ENCODE results near the gene COL25A1.
"Not testable (repeated sequence)": the region's sequence is repeated elsewhere in the genome, so short reads cannot be mapped to it uniquely, and the experiment has no call there.

The COL25A1 gene

DNA sequence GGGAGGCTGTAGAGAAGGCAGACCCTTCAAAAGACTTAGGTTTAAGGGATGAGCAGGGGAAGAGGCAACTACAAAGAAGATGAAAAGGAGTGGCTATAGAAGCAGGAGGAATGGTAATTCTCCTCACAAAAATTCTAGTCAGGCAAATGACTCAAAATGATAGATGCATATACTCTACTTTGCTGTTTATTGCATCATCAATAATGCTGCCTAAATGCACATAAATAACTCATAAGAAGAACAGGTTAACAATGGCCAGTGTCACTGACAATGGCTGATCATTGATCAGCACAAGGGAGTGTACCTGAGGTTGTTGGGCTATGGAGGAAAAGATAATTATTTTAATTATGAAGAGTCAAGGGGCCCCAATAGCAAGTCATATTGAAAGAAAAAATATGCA is 354.9 kb downstream of the COL25A1 start:
- Mint-ChIP-seq H3K9me3 (no peaks in the 10 kb centered on the region), H3K4me1 (no peaks in the 10 kb centered on the region), H3K36me3 (no peaks in the 10 kb centered on the region), H3K27me3 (no peaks in the 10 kb centered on the region), H3K27ac (no peak overlapping the region), H3K4me3 (no peak overlapping the region)
- ATAC-seq (replicated peaks) (no peak), DNase-seq (no peak)

DNA sequence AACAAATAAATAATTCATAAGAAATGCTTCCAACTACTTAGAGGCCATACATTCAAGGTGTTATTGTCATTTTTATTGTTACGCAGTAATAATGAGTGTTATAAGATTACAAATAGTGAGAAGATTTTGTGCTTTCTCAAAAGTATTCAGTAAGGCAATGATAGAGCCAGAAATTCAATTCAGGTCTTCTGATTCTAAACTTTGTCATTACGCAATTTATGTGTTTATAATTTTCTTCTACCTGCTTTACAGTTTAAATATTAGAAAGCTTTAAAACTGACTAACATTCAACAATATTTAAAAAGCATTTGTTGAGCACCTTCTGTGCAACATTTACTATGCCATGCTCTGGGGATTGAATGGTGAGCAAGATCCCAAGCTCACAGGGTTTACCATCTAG is 356.2 kb downstream of the COL25A1 start:
- H3K27me3 Mint-ChIP-seq: no peaks in the 10 kb centered on the region
- no peaks in the 10 kb centered on the region for H3K36me3 Mint-ChIP-seq
- no peak for DNase-seq
- H3K9me3 Mint-ChIP-seq: no peaks in the 10 kb centered on the region
- no peak overlapping the region for H3K27ac Mint-ChIP-seq
- no peak overlapping the region for H3K4me3 Mint-ChIP-seq
- ATAC-seq (replicated peaks): no peak
- no peaks in the 10 kb centered on the region for H3K4me1 Mint-ChIP-seq

DNA sequence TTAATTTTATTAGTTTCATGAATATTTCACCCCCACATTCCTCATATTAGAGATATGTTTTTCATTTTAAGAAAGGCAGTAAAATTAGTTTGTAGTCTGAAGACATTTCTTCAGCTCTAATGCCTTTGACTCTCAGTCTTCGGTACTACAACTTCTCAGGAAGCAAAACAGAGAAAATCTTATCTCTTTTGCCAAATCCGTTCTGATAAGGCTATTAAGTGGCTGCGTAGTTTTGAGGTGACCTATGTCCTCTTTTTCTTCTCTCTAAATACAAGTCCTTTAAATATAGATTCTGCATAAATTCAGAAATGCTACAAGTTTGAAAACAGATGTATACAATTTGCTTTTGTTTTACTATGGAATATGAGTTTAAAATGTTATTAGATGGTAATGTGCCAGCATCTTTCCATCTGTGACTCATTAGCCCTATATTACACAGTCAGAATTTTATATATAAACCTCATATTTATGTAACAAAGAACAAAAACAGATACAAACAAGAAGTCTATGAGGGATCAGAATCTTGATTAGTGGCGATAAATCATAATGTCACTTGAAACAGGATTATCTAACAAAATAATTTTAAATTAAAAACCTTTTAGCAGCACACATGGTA is 358.4 kb downstream of the COL25A1 start:
- H3K4me3 Mint-ChIP-seq: no peak overlapping the region
- H3K9me3 Mint-ChIP-seq: no peaks in the 10 kb centered on the region
- ATAC-seq (replicated peaks) (no peak), DNase-seq (no peak)
- peaks cover 3 to 5% of the 10 kb centered on the region in 2 donors for H3K4me1 Mint-ChIP-seq
- H3K36me3 Mint-ChIP-seq: no peaks in the 10 kb centered on the region
- no peak overlapping the region for H3K27ac Mint-ChIP-seq
- peaks cover 0 to 4% of the 10 kb centered on the region in 2 donors for H3K27me3 Mint-ChIP-seq

- H3K27me3 Mint-ChIP-seq: peaks cover 0 to 4% of the 10 kb centered on the region in 2 donors
- no peak for ATAC-seq (replicated peaks)
- no peak overlapping the region for H3K27ac Mint-ChIP-seq
- DNase-seq: no peak
- H3K4me1 Mint-ChIP-seq: peaks cover 3 to 5% of the 10 kb centered on the region in 2 donors
- H3K4me3 Mint-ChIP-seq: no peak overlapping the region
- H3K36me3 Mint-ChIP-seq: no peaks in the 10 kb centered on the region
- no peaks in the 10 kb centered on the region for H3K9me3 Mint-ChIP-seq
Observed at GRCh38 chr4:108943371-108943770, 359.1 kb downstream of the COL25A1 start.

- no peak overlapping the region for H3K27ac Mint-ChIP-seq
- H3K4me1 Mint-ChIP-seq: peaks cover 3 to 5% of the 10 kb centered on the region in 2 donors
- H3K4me3 Mint-ChIP-seq: no peak overlapping the region
- no peaks in the 10 kb centered on the region for H3K9me3 Mint-ChIP-seq
- ATAC-seq (replicated peaks): peak in 1 of 2 donors; percentile 12
- H3K27me3 Mint-ChIP-seq: peaks cover 0 to 4% of the 10 kb centered on the region in 2 donors
- no peak for DNase-seq
- H3K36me3 Mint-ChIP-seq: no peaks in the 10 kb centered on the region
Observed at GRCh38 chr4:108941904-108942430, 360.5 kb downstream of the COL25A1 start.

- Mint-ChIP-seq H3K4me3 (no peak overlapping the region), H3K27me3 (peaks cover 0 to 4% of the 10 kb centered on the region in 2 donors), H3K36me3 (no peaks in the 10 kb centered on the region), H3K4me1 (peaks cover 3 to 5% of the 10 kb centered on the region in 2 donors), H3K27ac (no peak overlapping the region), H3K9me3 (no peaks in the 10 kb centered on the region)
- ATAC-seq (replicated peaks): no peak
- DNase-seq: no peak
Observed at GRCh38 chr4:108940634-108941033, 361.8 kb downstream of the COL25A1 start.

GRCh38 chr4:108940149-108940548 is 362.3 kb downstream of the COL25A1 start:
- H3K27ac Mint-ChIP-seq: no peak overlapping the region
- H3K9me3 Mint-ChIP-seq: no peaks in the 10 kb centered on the region
- no peaks in the 10 kb centered on the region for H3K36me3 Mint-ChIP-seq
- ATAC-seq (replicated peaks) (no peak), DNase-seq (no peak)
- H3K27me3 Mint-ChIP-seq: peaks cover 0 to 4% of the 10 kb centered on the region in 2 donors
- no peak overlapping the region for H3K4me3 Mint-ChIP-seq
- H3K4me1 Mint-ChIP-seq: peaks cover 3 to 5% of the 10 kb centered on the region in 2 donors

- DNase-seq: no peak
- no peaks in the 10 kb centered on the region for H3K36me3 Mint-ChIP-seq
Observed at GRCh38 chr4:108937066-108937465, 365.4 kb downstream of the COL25A1 start.

DNA sequence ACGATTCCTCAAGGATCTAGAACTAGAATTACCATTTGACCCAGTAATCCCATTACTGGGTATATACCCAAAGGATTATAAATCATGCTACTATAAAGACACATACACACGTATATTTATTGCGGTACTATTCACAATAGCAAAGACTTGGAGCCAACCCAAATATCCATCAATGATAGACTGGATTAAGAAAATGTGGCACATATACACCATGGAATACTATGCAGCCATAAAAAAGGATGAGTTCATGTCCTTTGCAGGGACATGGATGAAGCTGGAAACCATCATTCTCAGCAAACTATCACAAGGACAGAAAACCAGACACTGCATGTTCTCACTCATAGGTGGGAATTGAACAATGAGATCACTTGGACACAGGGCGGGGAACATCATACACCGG is 368.5 kb downstream of the COL25A1 start:
- H3K27me3 Mint-ChIP-seq; ATAC-seq (replicated peaks); H3K27ac Mint-ChIP-seq; H3K9me3 Mint-ChIP-seq; H3K36me3 Mint-ChIP-seq; DNase-seq; H3K4me1 Mint-ChIP-seq; H3K4me3 Mint-ChIP-seq: not testable (repeated sequence)

More at GRCh38 chr4:108937066-108937465, 365.4 kb downstream of the COL25A1 start:
- ATAC-seq (replicated peaks): no peak
- H3K27ac Mint-ChIP-seq: no peak overlapping the region
- H3K4me1 Mint-ChIP-seq: peaks cover 3 to 5% of the 10 kb centered on the region in 2 donors
- peaks cover 0 to 4% of the 10 kb centered on the region in 2 donors for H3K9me3 Mint-ChIP-seq
- no peak overlapping the region for H3K4me3 Mint-ChIP-seq
- peaks cover 0 to 4% of the 10 kb centered on the region in 2 donors for H3K27me3 Mint-ChIP-seq

GRCh38 chr4:108933046-108933445 is 369.4 kb downstream of the COL25A1 start:
- Mint-ChIP-seq H3K4me3 (no peak overlapping the region), H3K36me3 (no peaks in the 10 kb centered on the region), H3K27ac (no peak overlapping the region), H3K9me3 (peaks cover 0 to 4% of the 10 kb centered on the region in 2 donors), H3K27me3 (peaks cover 0 to 3% of the 10 kb centered on the region in 2 donors), H3K4me1 (no peaks in the 10 kb centered on the region)
- no peak for DNase-seq
- no peak for ATAC-seq (replicated peaks)

- Mint-ChIP-seq H3K36me3 (no peaks in the 10 kb centered on the region), H3K9me3 (peaks cover 0 to 4% of the 10 kb centered on the region in 2 donors), H3K27me3 (peaks cover 0 to 3% of the 10 kb centered on the region in 2 donors), H3K4me1 (no peaks in the 10 kb centered on the region), H3K27ac (no peak overlapping the region), H3K4me3 (no peak overlapping the region)
- no peak for DNase-seq
- no peak for ATAC-seq (replicated peaks)
Observed at GRCh38 chr4:108931926-108932325, 370.5 kb downstream of the COL25A1 start.

DNA sequence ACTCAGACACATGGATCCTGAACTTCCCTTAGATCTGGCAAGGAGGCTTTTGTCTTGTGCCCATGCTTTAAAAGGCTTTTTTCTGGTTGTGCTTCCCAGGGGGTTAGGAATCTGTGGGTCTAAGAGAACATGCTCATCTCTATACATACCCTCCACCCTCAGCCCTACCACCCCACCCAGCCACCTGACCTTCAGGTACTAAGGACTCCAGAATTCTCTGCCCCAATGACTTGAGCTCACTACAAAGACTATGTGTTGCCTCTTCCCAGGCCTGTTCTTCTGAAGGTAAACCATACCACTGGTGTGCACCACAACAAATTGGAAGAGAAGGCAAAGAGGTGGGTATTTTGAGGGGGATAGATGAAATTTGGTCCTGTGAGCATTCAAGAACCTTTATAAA is 372.3 kb downstream of the COL25A1 start:
- DNase-seq (no peak), ATAC-seq (replicated peaks) (no peak)
- H3K4me1 Mint-ChIP-seq: no peaks in the 10 kb centered on the region
- H3K27me3 Mint-ChIP-seq: peaks cover 0 to 3% of the 10 kb centered on the region in 2 donors
- no peak overlapping the region for H3K4me3 Mint-ChIP-seq
- H3K9me3 Mint-ChIP-seq: peaks cover 0 to 4% of the 10 kb centered on the region in 2 donors
- no peak overlapping the region for H3K27ac Mint-ChIP-seq
- no peaks in the 10 kb centered on the region for H3K36me3 Mint-ChIP-seq

- ATAC-seq (replicated peaks) (no peak), DNase-seq (no peak)
- Mint-ChIP-seq H3K36me3 (no peaks in the 10 kb centered on the region), H3K9me3 (no peaks in the 10 kb centered on the region), H3K27ac (no peak overlapping the region), H3K4me1 (no peaks in the 10 kb centered on the region), H3K27me3 (peaks cover 0 to 7% of the 10 kb centered on the region in 2 donors), H3K4me3 (no peak overlapping the region)
Observed at GRCh38 chr4:108926781-108927180, 375.7 kb downstream of the COL25A1 start.

GRCh38 chr4:108926061-108926460 is 376.4 kb downstream of the COL25A1 start:
- no peak for ATAC-seq (replicated peaks)
- no peak overlapping the region for H3K4me3 Mint-ChIP-seq
- no peaks in the 10 kb centered on the region for H3K9me3 Mint-ChIP-seq
- H3K27me3 Mint-ChIP-seq: peaks cover 0 to 4% of the 10 kb centered on the region in 2 donors
- no peaks in the 10 kb centered on the region for H3K36me3 Mint-ChIP-seq
- DNase-seq: no peak
- H3K4me1 Mint-ChIP-seq: no peaks in the 10 kb centered on the region
- H3K27ac Mint-ChIP-seq: no peak overlapping the region

- Mint-ChIP-seq H3K4me3 (no peak overlapping the region), H3K36me3 (no peaks in the 10 kb centered on the region), H3K9me3 (no peaks in the 10 kb centered on the region), H3K27me3 (peaks cover 0 to 4% of the 10 kb centered on the region in 2 donors), H3K4me1 (no peaks in the 10 kb centered on the region), H3K27ac (no peak overlapping the region)
- DNase-seq: no peak
- no peak for ATAC-seq (replicated peaks)
Observed at GRCh38 chr4:108922191-108922590, 380.3 kb downstream of the COL25A1 start.
